ENCODE data around the gene GPX3.

The GPX3 gene

DNA sequence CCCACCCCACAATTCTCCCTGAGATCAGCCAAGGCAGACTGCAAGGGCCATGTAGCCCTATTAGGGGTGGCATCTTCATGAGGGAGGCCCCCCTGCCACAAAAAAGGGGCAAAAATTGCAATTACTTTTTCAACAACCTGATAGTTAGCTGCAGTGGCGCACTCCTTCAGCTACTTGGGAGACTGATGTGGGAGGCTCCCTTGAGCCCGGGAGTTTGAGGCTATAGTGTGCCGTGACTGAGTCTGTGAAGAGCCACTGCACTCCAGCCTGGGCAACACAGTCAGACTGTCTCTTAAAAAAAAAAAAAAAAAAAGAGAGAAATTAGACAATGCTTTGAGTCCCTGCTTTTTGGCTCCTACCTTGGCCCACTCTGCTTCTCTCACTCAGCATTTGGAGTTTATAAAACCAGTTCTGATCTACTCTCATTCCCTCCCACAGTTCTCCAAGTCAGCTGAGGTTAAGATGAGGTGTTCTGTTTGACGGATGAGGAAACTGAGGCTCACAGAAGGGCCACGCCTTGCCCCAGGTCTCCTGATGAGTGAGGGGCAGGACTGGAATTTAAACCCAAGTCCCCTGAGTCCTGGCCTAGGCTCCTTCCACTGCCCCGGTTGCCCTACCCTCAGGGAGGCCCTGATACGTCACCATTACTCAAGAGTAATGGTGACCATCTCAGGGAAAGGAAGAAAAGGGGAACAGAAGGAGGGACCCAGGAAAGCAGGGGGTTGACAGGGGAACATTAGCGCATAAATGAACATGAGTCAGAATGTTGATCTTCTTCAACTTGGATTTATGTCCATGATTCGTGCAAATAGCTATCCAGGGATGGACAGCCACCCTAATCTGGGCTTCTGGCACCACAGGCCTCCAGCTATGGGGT, 9.0 kb downstream of the GPX3 start:
- Histone ChIP-seq H3K9me3 (replicated peaks in 1 of 2; ENCODE audit: control insufficient read depth in 2 of 2, insufficient read depth in 1 of 2, low read depth in 1 of 2, low read length in 2 of 2) (no peaks in the 10 kb centered on the region), H3K14ac (ENCODE audit: low read length) (no peak overlapping the region), H2BK120ac (ENCODE audit: low read depth, low read length) (no peak overlapping the region), H2AK5ac (ENCODE audit: low read depth, low read length) (no peak overlapping the region), H2BK15ac (ENCODE audit: low read length) (no peak overlapping the region), H3K27me3 (ENCODE audit: control insufficient read depth in 3 of 3, insufficient read depth in 3 of 3, low read depth in 1 of 3, low read length in 3 of 3) (no peaks in the 10 kb centered on the region), H2BK12ac (ENCODE audit: low read length) (no peak overlapping the region), H3K4me2 (ENCODE audit: insufficient read depth, low read length, poor library complexity, severe bottlenecking) (no peak overlapping the region), H3K4me1 (ENCODE audit: control insufficient read depth in 2 of 2, insufficient read depth in 1 of 2, low read depth in 1 of 2, low read length in 2 of 2) (no peaks in the 10 kb centered on the region), H3K4me3 (ENCODE audit: low read length in 2 of 2) (no peak overlapping the region), H3K36me3 (replicated peaks in 1 of 2; ENCODE audit: control insufficient read depth in 2 of 2, insufficient read depth in 2 of 2, low read length in 2 of 2) (peaks cover 18 to 45% of the 10 kb centered on the region in 2 donors), H2AFZ (ENCODE audit: low read length) (no peak overlapping the region), H3K27ac (replicated peaks; ENCODE audit: low read length) (no peak overlapping the region), H2BK5ac (ENCODE audit: low read length) (no peak overlapping the region), H3K9ac (ENCODE audit: low read depth, low read length, poor library complexity) (no peak overlapping the region), H4K91ac (ENCODE audit: low read depth, low read length, poor library complexity) (no peak overlapping the region), H3K79me1 (ENCODE audit: low read depth, low read length) (no peaks in the 10 kb centered on the region), H4K8ac (ENCODE audit: low read depth, low read length) (no peak overlapping the region), H3K18ac (ENCODE audit: low read length) (no peak overlapping the region), H3K23ac (ENCODE audit: low read depth, low read length, poor library complexity) (peak overlapping the region; percentile 32), H3K4ac (ENCODE audit: low read length) (no peak overlapping the region)
- whole genome bisulfite sequencing, 2 donors (ENCODE audit: extremely low coverage in 2 of 2, insufficient read length in 2 of 2, insufficient replicate concordance in 1 of 2), result no CpG with 5 or more reads among the region's 9 CpGs
- DNase-seq (ENCODE audit: low spot score), result no peak

GRCh38 chr5:151030056-151030336, 9.6 kb downstream of the GPX3 start:
- Histone ChIP-seq H3K23ac (ENCODE audit: low read depth, low read length, poor library complexity) (peak overlapping the region; percentile 32), H3K79me1 (ENCODE audit: low read depth, low read length) (no peaks in the 10 kb centered on the region), H3K27ac (replicated peaks; ENCODE audit: low read length) (no peak overlapping the region), H2AK5ac (ENCODE audit: low read depth, low read length) (no peak overlapping the region), H2BK15ac (ENCODE audit: low read length) (no peak overlapping the region), H3K14ac (ENCODE audit: low read length) (no peak overlapping the region), H3K9ac (ENCODE audit: low read depth, low read length, poor library complexity) (no peak overlapping the region), H3K36me3 (replicated peaks in 1 of 2; ENCODE audit: control insufficient read depth in 2 of 2, insufficient read depth in 2 of 2, low read length in 2 of 2) (peaks cover 21 to 51% of the 10 kb centered on the region in 2 donors), H3K4me1 (ENCODE audit: control insufficient read depth in 2 of 2, insufficient read depth in 1 of 2, low read depth in 1 of 2, low read length in 2 of 2) (no peaks in the 10 kb centered on the region), H3K4me3 (ENCODE audit: low read length in 2 of 2) (no peak overlapping the region), H4K8ac (ENCODE audit: low read depth, low read length) (no peak overlapping the region), H3K9me3 (replicated peaks in 1 of 2; ENCODE audit: control insufficient read depth in 2 of 2, insufficient read depth in 1 of 2, low read depth in 1 of 2, low read length in 2 of 2) (no peaks in the 10 kb centered on the region), H2BK12ac (ENCODE audit: low read length) (no peak overlapping the region), H3K18ac (ENCODE audit: low read length) (no peak overlapping the region), H3K4me2 (ENCODE audit: insufficient read depth, low read length, poor library complexity, severe bottlenecking) (no peak overlapping the region), H2AFZ (ENCODE audit: low read length) (no peak overlapping the region), H2BK5ac (ENCODE audit: low read length) (no peak overlapping the region), H3K27me3 (ENCODE audit: control insufficient read depth in 3 of 3, insufficient read depth in 3 of 3, low read depth in 1 of 3, low read length in 3 of 3) (no peaks in the 10 kb centered on the region), H3K4ac (ENCODE audit: low read length) (no peak overlapping the region), H2BK120ac (ENCODE audit: low read depth, low read length) (no peak overlapping the region), H4K91ac (ENCODE audit: low read depth, low read length, poor library complexity) (no peak overlapping the region)
- no peak for DNase-seq (ENCODE audit: low spot score)
- WGBS, 2 donors (ENCODE audit: extremely low coverage in 2 of 2, insufficient read length in 2 of 2, insufficient replicate concordance in 1 of 2), result no CpG with 5 or more reads among the region's 5 CpGs

GRCh38 chr5:151030379-151030778, 10.0 kb downstream of the GPX3 start:
- no peaks in the 10 kb centered on the region for H3K4me1 ChIP-seq (ENCODE audit: control insufficient read depth in 2 of 2, insufficient read depth in 1 of 2, low read depth in 1 of 2, low read length in 2 of 2)
- no CpG with 5 or more reads among the region's 4 CpGs for WGBS, 2 donors (ENCODE audit: extremely low coverage in 2 of 2, insufficient read length in 2 of 2, insufficient replicate concordance in 1 of 2)
- H4K8ac ChIP-seq (ENCODE audit: low read depth, low read length), result no peak overlapping the region
- no peak overlapping the region for H4K91ac ChIP-seq (ENCODE audit: low read depth, low read length, poor library complexity)
- no peaks in the 10 kb centered on the region for H3K9me3 ChIP-seq (replicated peaks in 1 of 2; ENCODE audit: control insufficient read depth in 2 of 2, insufficient read depth in 1 of 2, low read depth in 1 of 2, low read length in 2 of 2)
- H2AK5ac ChIP-seq (ENCODE audit: low read depth, low read length), result no peak overlapping the region
- DNase-seq (ENCODE audit: low spot score), result no peak
- no peak overlapping the region for H2AFZ ChIP-seq (ENCODE audit: low read length)
- no peak overlapping the region for H3K4me3 ChIP-seq (ENCODE audit: low read length in 2 of 2)
- no peaks in the 10 kb centered on the region for H3K27me3 ChIP-seq (ENCODE audit: control insufficient read depth in 3 of 3, insufficient read depth in 3 of 3, low read depth in 1 of 3, low read length in 3 of 3)
- H3K27ac ChIP-seq (replicated peaks; ENCODE audit: low read length), result no peak overlapping the region
- H3K14ac ChIP-seq (ENCODE audit: low read length), result no peak overlapping the region
- H3K23ac ChIP-seq (ENCODE audit: low read depth, low read length, poor library complexity), result no peak overlapping the region
- H2BK120ac ChIP-seq (ENCODE audit: low read depth, low read length), result no peak overlapping the region
- no peak overlapping the region for H2BK5ac ChIP-seq (ENCODE audit: low read length)
- no peak overlapping the region for H2BK12ac ChIP-seq (ENCODE audit: low read length)
- H3K36me3 ChIP-seq (replicated peaks in 1 of 2; ENCODE audit: control insufficient read depth in 2 of 2, insufficient read depth in 2 of 2, low read length in 2 of 2), result peaks cover 21 to 55% of the 10 kb centered on the region in 2 donors
- no peak overlapping the region for H3K4me2 ChIP-seq (ENCODE audit: insufficient read depth, low read length, poor library complexity, severe bottlenecking)
- no peak overlapping the region for H2BK15ac ChIP-seq (ENCODE audit: low read length)
- H3K18ac ChIP-seq (ENCODE audit: low read length), result no peak overlapping the region
- H3K4ac ChIP-seq (ENCODE audit: low read length), result no peak overlapping the region
- no peaks in the 10 kb centered on the region for H3K79me1 ChIP-seq (ENCODE audit: low read depth, low read length)
- H3K9ac ChIP-seq (ENCODE audit: low read depth, low read length, poor library complexity), result no peak overlapping the region

- H2BK12ac ChIP-seq (ENCODE audit: low read length), result no peak overlapping the region
- H3K14ac ChIP-seq (ENCODE audit: low read length), result no peak overlapping the region
- no peak overlapping the region for H3K18ac ChIP-seq (ENCODE audit: low read length)
- H4K8ac ChIP-seq (ENCODE audit: low read depth, low read length), result no peak overlapping the region
- H3K79me1 ChIP-seq (ENCODE audit: low read depth, low read length), result no peaks in the 10 kb centered on the region
- no peak overlapping the region for H4K91ac ChIP-seq (ENCODE audit: low read depth, low read length, poor library complexity)
- H3K4me2 ChIP-seq (ENCODE audit: insufficient read depth, low read length, poor library complexity, severe bottlenecking), result no peak overlapping the region
- H2BK120ac ChIP-seq (ENCODE audit: low read depth, low read length), result no peak overlapping the region
- no peaks in the 10 kb centered on the region for H3K9me3 ChIP-seq (replicated peaks in 1 of 2; ENCODE audit: control insufficient read depth in 2 of 2, insufficient read depth in 1 of 2, low read depth in 1 of 2, low read length in 2 of 2)
- H3K23ac ChIP-seq (ENCODE audit: low read depth, low read length, poor library complexity), result no peak overlapping the region
- H3K27me3 ChIP-seq (ENCODE audit: control insufficient read depth in 3 of 3, insufficient read depth in 3 of 3, low read depth in 1 of 3, low read length in 3 of 3), result no peaks in the 10 kb centered on the region
- H3K4me3 ChIP-seq (ENCODE audit: low read length in 2 of 2), result no peak overlapping the region
- H3K4ac ChIP-seq (ENCODE audit: low read length), result no peak overlapping the region
- no peak overlapping the region for H2BK15ac ChIP-seq (ENCODE audit: low read length)
- no peak overlapping the region for H2AFZ ChIP-seq (ENCODE audit: low read length)
- no peak overlapping the region for H2BK5ac ChIP-seq (ENCODE audit: low read length)
- no peaks in the 10 kb centered on the region for H3K4me1 ChIP-seq (ENCODE audit: control insufficient read depth in 2 of 2, insufficient read depth in 1 of 2, low read depth in 1 of 2, low read length in 2 of 2)
- no peak for DNase-seq (ENCODE audit: low spot score)
- no peak overlapping the region for H3K27ac ChIP-seq (replicated peaks; ENCODE audit: low read length)
- H3K36me3 ChIP-seq (replicated peaks in 1 of 2; ENCODE audit: control insufficient read depth in 2 of 2, insufficient read depth in 2 of 2, low read length in 2 of 2), result peaks cover 23 to 66% of the 10 kb centered on the region in 2 donors
- WGBS, 2 donors (ENCODE audit: extremely low coverage in 2 of 2, insufficient read length in 2 of 2, insufficient replicate concordance in 1 of 2), result no CpG with 5 or more reads among the region's 11 CpGs
- H3K9ac ChIP-seq (ENCODE audit: low read depth, low read length, poor library complexity), result no peak overlapping the region
- no peak overlapping the region for H2AK5ac ChIP-seq (ENCODE audit: low read depth, low read length)
Observed at GRCh38 chr5:151031554-151031953, 11.2 kb downstream of the GPX3 start.
